Mammary microvascular endothelial cell (primary cell): Measurements from ENCODE around the gene AIFM1. TPM values are rescaled to one million over a fixed set of nuclear protein-coding genes. Genes with fewer than 3 reads are reported as not detected.

Experiments
- total RNA-seq: library from RNA; depleted of rRNA; stranded (reverse); fragments of >200 nt; gene quantifications from 2 replicates; pipeline ENCODE4 v1.2.3, GENCODE V29; 2015

AIFM1 gene
- total RNA-seq: 17.3 and 21.3 TPM in 2 replicates

DNA sequence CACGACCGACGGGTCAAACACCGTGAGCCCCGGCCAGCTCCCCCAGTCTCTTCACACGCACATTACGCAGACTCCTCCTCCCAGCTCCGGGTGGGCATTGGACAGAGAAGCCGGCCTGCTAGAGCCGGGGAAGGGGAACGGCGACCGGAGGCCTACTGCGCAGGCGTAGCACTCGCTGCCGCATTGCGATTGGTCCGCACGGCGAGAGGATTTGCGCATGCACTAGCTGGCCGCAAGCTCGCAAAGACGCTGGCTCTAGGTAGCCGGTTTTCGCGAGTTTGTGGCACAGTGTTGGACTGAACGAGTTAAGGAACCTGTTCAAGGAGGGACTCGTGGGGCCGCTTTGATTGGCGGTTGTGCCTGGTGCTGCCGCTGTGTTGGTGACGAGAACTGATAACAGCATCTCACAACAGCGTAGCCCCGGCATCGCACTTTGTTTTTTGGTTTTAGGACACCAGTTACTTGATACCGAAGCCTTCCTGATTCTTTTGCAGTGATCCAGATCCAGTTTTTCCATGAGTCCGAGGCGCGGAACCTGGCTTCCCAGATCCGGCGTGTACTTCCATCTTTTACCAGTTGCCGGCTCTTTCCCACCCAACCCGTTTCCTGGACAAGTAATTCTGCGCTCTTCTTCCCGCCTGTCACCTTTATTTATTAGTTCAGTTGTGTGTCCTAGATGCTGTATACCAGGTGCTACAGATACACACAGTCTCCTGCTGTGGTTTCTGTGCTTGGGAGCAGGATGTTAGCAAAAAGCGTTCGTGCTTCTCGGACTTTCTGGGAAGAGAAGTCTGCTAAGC is at the start of gene AIFM1:
AIFM1 (minus strand) TSS at position 139 of the 800 bp plus-strand sequence. CDS start 185 bp downstream, outside the sequence.

DNA sequence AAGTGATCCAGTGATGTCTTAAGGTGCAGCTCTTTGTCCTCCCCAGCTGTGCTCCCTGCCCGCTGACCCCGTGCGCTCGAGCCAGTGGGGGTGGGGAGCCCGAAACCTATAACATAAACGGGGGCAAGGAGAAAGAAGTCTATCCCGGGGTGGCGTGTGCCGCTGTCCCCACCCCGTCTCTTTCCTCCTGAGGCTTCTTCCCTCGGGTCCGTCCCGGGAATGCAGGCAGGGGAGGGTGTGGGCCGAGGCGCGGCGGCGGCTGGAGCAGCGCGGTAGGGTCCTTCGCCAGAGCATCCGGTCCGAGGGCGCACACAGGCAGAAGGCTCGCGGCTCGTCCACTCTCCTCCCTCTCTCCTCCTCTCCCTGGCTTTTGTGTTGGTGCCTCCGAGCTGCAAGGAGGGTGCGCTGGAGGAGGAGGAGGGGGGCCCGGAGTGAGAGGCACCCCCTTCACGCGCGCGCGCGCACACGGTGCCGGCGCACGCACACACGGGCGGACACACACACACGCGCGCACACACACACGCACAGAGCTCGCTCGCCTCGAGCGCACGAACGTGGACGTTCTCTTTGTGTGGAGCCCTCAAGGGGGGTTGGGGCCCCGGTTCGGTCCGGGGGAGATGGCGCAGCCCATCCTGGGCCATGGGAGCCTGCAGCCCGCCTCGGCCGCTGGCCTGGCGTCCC is 5.9 kb upstream of the AIFM1 start, which contains the start of gene RAB33A:
RAB33A (plus strand) TSS at position 517 of the 681 bp plus-strand sequence; CDS start at position 618, 101 bp downstream.

DNA sequence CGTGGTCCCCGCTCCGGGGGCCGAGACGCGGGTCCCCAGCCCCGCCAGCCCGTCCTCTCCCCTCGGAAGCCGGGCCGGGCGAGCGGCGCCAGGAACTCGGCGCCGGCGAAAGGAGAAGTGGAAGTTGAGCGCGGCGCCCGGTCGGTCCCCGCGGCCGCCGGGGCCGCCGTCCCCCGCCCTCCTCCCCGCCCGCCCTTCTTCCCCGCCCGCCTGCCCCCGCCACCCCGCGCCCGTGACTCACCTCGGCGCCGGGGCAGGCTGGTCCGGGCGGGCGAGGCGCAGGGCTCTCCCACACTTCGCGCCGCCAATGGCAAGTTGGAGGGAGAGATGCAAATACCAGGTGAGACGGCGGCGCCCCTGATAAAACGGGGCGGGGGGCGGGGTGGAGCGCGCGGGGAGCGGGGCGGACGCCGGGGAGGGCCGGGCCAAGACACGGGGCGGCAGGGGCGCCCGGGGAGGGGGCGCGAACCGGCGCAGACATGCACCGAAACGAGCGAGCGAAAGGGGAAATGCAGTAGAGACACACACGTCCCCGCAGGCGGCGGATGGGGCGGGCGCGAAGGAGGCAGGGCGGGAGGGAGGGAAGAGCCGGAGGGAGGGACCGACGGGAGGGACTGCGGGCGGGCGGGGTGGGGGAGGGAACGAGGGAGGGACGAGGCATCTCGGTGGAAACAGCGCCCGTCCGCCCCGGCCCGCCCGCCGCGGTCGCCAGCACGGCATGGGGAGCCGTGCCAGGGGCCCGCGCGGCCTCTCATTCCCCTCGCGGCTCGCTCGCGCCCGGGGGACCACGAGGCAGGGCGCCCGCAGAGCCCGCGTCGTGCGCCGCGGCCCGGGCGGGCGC is 55.0 kb downstream of the AIFM1 start, which contains the start of gene ELF4:
ELF4 (minus strand) TSS at position 119 of the 841 bp plus-strand sequence. CDS start 29,167 bp downstream, outside the sequence.

Other genes starting within 250 kb of the AIFM1 start
- gene BCORL1, start 183.2 kb downstream of the AIFM1 start, total RNA-seq: 1.5 and 2.5 TPM in 2 replicates
- gene ELF4, start 55.3 kb downstream of the AIFM1 start, total RNA-seq: 19.5 and 27.1 TPM in 2 replicates
- gene RAB33A, start 6.1 kb upstream of the AIFM1 start, total RNA-seq: 0.13 and 0.49 TPM in 2 replicates
- 4.8 and 5.9 TPM in 2 replicates for gene ZNF280C, start 103.1 kb upstream of the AIFM1 start, total RNA-seq
- 5.0 and 6.5 TPM in 2 replicates for gene SLC25A14, start 174.1 kb upstream of the AIFM1 start, total RNA-seq
- gene GPR119, start 219.8 kb upstream of the AIFM1 start, total RNA-seq: not detected in 2 replicates
- 18.3 and 21.3 TPM in 2 replicates for gene RBMX2, start 236.1 kb upstream of the AIFM1 start, total RNA-seq